K562 (cell line): ENCODE measurements around the gene DLK2. TPM values are rescaled to one million over a fixed set of nuclear protein-coding genes. Genes with fewer than 3 reads are reported as not detected.

Source experiments
- ATAC-seq: fragments of 200-7000 bp; cut with Tn5 transposase; 3 replicates; pipeline ENCODE4 v1.9.1; 2020; ENCODE audit warnings: moderate library complexity
- BruUV-seq: library from RNA; stranded (reverse); fragments of 400-500 nt; replicated peaks from 2 replicates; lab custom pipeline; 2021; lab: Mats Ljungman, UMichigan
- CTCF ChIA-PET: fragments of 300-600 bp; formaldehyde crosslinking; extraction: SDS; loops from one replicate; lab custom pipeline; 2021; ENCODE audit warnings: low intra/inter-chr PET ratio; lab: Yijun Ruan, JAX
- POLR2A ChIA-PET: fragments of 300-600, 350-650 bp; sonication (Branson Sonifier 250); formaldehyde crosslinking; extraction: SDS; loops from one replicate; lab custom pipeline; 2021; ENCODE audit warnings: antibody characterized with exemption, inconsistent platforms; lab: Yijun Ruan, JAX
- DNase-seq, 4 experiments: peaks; one replicate each; pipeline versions ENCODE4 v3.0.0 to v3.0.0-alpha.2; 2011 to 2018; ENCODE audit warnings: low spot score in 3 of 4, mixed read lengths in 3 of 4; ENCODE audit errors: extremely low read depth in 1 of 4
- FAIRE-seq: peaks from 2 replicates; lab custom pipeline; 2011; peaks lifted over from hg19 to GRCh38; lab: Jason Lieb, UNC
- H2AFZ ChIP-seq: 2 replicates; pipeline ENCODE4 v1.6.0; 2011; ENCODE audit warnings: low read depth, low read length, control low read depth, inconsistent platforms
- H3K27ac ChIP-seq: fragments of 200-600 bp; 3 replicates; pipeline ENCODE4 v1.8.0; 2011; ENCODE audit warnings: low read depth, mild to moderate bottlenecking, control low read depth, inconsistent platforms, low read length, moderate library complexity, mixed read lengths; ENCODE audit errors: extremely low read depth
- H3K27me3 ChIP-seq, 2 experiments: fragments of 300-600 bp in 1 of 2; 2 replicates in 1 of 2; 3 replicates in 1 of 2; pipeline versions ENCODE4 v1.6.0 to v1.8.0; 2011; ENCODE audit warnings: inconsistent platforms in 2 of 2, low read length in 2 of 2, mild to moderate bottlenecking in 1 of 2, mixed read lengths in 1 of 2, moderate library complexity in 1 of 2; ENCODE audit not compliant: control insufficient read depth in 2 of 2, insufficient read depth in 2 of 2
- H3K36me3 ChIP-seq: fragments of 300-600 bp; 3 replicates; pipeline ENCODE4 v1.8.0; 2011; ENCODE audit warnings: mild to moderate bottlenecking, low read length, inconsistent platforms; ENCODE audit not compliant: control insufficient read depth, insufficient read depth
- H3K4me1 ChIP-seq, 2 experiments: fragments of 200-600 bp in 1 of 2; replicated peaks in 1 of 2; 2 replicates in 1 of 2; 3 replicates in 1 of 2; pipeline versions ENCODE4 v1.5.1 to v1.8.0; 2011; ENCODE audit warnings: inconsistent platforms in 2 of 2, low read length in 2 of 2, mild to moderate bottlenecking in 1 of 2, mixed read lengths in 1 of 2, moderate library complexity in 1 of 2; ENCODE audit not compliant: control insufficient read depth in 2 of 2, insufficient read depth in 2 of 2
- H3K4me2 ChIP-seq: 2 replicates; pipeline ENCODE4 v1.6.1; 2011; ENCODE audit warnings: low read length, control low read depth, inconsistent platforms, mixed read lengths; ENCODE audit not compliant: insufficient read depth
- H3K4me3 ChIP-seq: fragments of 200-600 bp; sonication (generic), shearing (Covaris generic); 2 replicates; pipeline ENCODE4 v1.5.1; 2016; ENCODE audit warnings: control low read depth, inconsistent platforms
- H3K79me2 ChIP-seq: fragments of 200-600 bp; 3 replicates; pipeline ENCODE4 v1.8.0; 2011; ENCODE audit warnings: low read length, inconsistent platforms; ENCODE audit not compliant: control insufficient read depth, insufficient read depth
- H3K9ac ChIP-seq, 2 experiments: 2 replicates each; pipeline versions ENCODE4 v1.6.0 to v1.6.1; 2011; ENCODE audit warnings: low read depth in 2 of 2, low read length in 2 of 2, control low read depth in 1 of 2, inconsistent platforms in 1 of 2, mild to moderate bottlenecking in 1 of 2, mixed read lengths in 1 of 2; ENCODE audit not compliant: insufficient read depth in 1 of 2
- H3K9me1 ChIP-seq: one replicate; pipeline ENCODE4 v1.6.0; 2011; ENCODE audit warnings: inconsistent platforms, mild to moderate bottlenecking, low read length, moderate library complexity; ENCODE audit not compliant: control insufficient read depth, insufficient read depth
- H3K9me3 ChIP-seq: replicated peaks from 2 replicates; pipeline ENCODE4 v1.5.1; 2011; ENCODE audit warnings: low read depth, low read length, inconsistent platforms; ENCODE audit not compliant: control insufficient read depth, insufficient read depth
- H4K20me1 ChIP-seq: replicated peaks from 2 replicates; pipeline ENCODE4 v1.6.1; 2011; ENCODE audit warnings: low read length, inconsistent platforms, mixed read lengths; ENCODE audit not compliant: control insufficient read depth, insufficient read depth
- CHCHD3 ChIP-seq: fragments of 250-450 bp; sonication (Bioruptor Pico); IDR thresholded peaks from 2 replicates; pipeline ENCODE4 v2.1.2; 2022; ENCODE audit warnings: mild to moderate bottlenecking
- TAF15 ChIP-seq: fragments of 200-400 bp; formaldehyde crosslinking; IDR thresholded peaks from 2 replicates; pipeline ENCODE4 v1.6.1; 2017; ENCODE audit warnings: mild to moderate bottlenecking, low read depth, low read length, moderate library complexity
- ZC3H4 ChIP-seq: sonication (generic); formaldehyde crosslinking; IDR thresholded peaks from 2 replicates; pipeline ENCODE4 v1.9.0; 2021; ENCODE audit warnings: missing genetic modification reagents, borderline replicate concordance
- ZFX ChIP-seq: sonication (generic); formaldehyde crosslinking; IDR thresholded peaks from 2 replicates; pipeline ENCODE4 v1.8.0; 2022; ENCODE audit warnings: mild to moderate bottlenecking, missing genetic modification reagents, moderate library complexity
- WGBS: fragments of 100-300 bp; shearing (Covaris generic); methylation state at CpG from one replicate; pipeline ENCODE4 v1.1.6; 2016; ENCODE audit warnings: low coverage, mixed read lengths; ENCODE audit not compliant: insufficient coverage; ENCODE audit errors: missing lambda C conversion rate; 5-methylcytosine and 5-hydroxymethylcytosine counted together
- in situ Hi-C: fragments of 300-500 bp; cut with MboI; formaldehyde crosslinking; loops from 4 replicates; pipeline ENCODE4 v1.15.0; 2018; ENCODE audit warnings: inconsistent platforms, mixed read lengths
- intact Hi-C: fragments of 100-400 bp; cut with micrococcal nuclease; formaldehyde crosslinking; loops from 2 replicates; pipeline ENCODE4 v1.14.2; 2022
- polyA plus RNA-seq, 8 experiments: library from polyadenylated mRNA; depleted of rRNA in 4 of 8; stranded (reverse) in 5 of 8; unstranded in 3 of 8; fragments of >200 nt; fragmentation: Nextera tagmentation in 2 of 8; fragmentation: Illumina TruSeq in 1 of 8; extraction: Ambion mirVana in 2 of 8; extraction: Trizol in 1 of 8; gene quantifications; 2 replicates each; pipeline versions ENCODE4 v1.2.1 to v1.2.3, GENCODE V29; 2011 to 2014; ENCODE audit warnings: inconsistent platforms in 1 of 8, missing spikeins in 1 of 8
- total RNA-seq, 7 experiments: library from RNA; depleted of rRNA in 6 of 7; stranded (reverse); fragments of >200 nt in 6 of 7; fragmentation: Illumina TruSeq in 2 of 7; extraction: Trizol in 2 of 7; gene quantifications; 2 replicates each; pipeline versions ENCODE4 v1.2.1 to v1.2.3, GENCODE V29; 2011 to 2021; ENCODE audit warnings: low replicate concordance in 1 of 7
- TF ChIP-seq, protein P1 (sequence below), 3 experiments: IDR thresholded peaks in 2 of 3; conservative IDR thresholded peaks in 1 of 3; 2 replicates each; pipeline ENCODE4 v1.5.1; 2011 to 2012; ENCODE audit warnings: low read length in 3 of 3, mild to moderate bottlenecking in 3 of 3, control low read depth in 2 of 3, improper control_type of control experiment in 1 of 3, inconsistent platforms in 1 of 3, low read depth in 1 of 3, mixed read lengths in 1 of 3, moderate library complexity in 1 of 3; ENCODE audit not compliant: insufficient read depth in 2 of 3

DLK2 gene
- total and polyA plus RNA-seq, 9 of the 15 experiments (the other 6 are each of a cell fraction or from before 2014, with no cell fraction given): 0.11 to 0.53 (median 0.29) TPM; not detected in 3

DNA sequence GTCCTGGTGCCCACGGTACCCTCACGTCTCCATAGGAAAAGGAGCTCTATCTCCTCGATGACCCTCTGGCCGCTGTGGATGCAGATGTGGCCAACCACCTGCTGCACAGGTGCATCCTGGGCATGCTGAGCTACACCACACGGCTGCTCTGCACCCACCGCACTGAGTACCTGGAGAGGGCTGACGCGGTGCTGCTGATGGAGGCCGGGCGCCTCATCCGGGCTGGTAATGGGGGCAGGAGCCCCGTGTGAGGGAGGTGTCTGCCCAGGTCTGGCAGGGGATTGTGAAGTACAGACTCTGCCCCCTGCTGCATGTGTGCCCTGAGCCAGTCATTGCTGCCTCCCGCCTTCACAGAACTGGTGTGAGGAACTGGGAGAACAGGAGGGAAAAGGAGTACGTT, 12.4 kb downstream of the DLK2 start:
- FAIRE-seq: no peak
- Histone ChIP-seq H3K4me3 (no peak overlapping the region), H3K79me2 (no peaks in the 10 kb centered on the region), H4K20me1 (no peaks in the 10 kb centered on the region; the same call in 1 of the 2 replicates), H3K9me1 (no peaks in the 10 kb centered on the region), H3K9me3 (no peaks in the 10 kb centered on the region), H3K4me2 (no peak overlapping the region), H3K9ac (peak overlapping the region in 1 of 2 experiments; percentile 72; a peak in 1 of 4 replicates), H3K27me3 (no peaks in the 10 kb centered on the region), H3K4me1 (peaks cover 0 to 6% of the 10 kb centered on the region in 2 experiments; a peak in 2 of 5 replicates), H3K36me3 (peaks cover 39% of the 10 kb centered on the region; the same call in 2 of the 3 replicates), H3K27ac (no peak overlapping the region), H2AFZ (no peak overlapping the region)
- TF ChIP-seq, protein P1, sequence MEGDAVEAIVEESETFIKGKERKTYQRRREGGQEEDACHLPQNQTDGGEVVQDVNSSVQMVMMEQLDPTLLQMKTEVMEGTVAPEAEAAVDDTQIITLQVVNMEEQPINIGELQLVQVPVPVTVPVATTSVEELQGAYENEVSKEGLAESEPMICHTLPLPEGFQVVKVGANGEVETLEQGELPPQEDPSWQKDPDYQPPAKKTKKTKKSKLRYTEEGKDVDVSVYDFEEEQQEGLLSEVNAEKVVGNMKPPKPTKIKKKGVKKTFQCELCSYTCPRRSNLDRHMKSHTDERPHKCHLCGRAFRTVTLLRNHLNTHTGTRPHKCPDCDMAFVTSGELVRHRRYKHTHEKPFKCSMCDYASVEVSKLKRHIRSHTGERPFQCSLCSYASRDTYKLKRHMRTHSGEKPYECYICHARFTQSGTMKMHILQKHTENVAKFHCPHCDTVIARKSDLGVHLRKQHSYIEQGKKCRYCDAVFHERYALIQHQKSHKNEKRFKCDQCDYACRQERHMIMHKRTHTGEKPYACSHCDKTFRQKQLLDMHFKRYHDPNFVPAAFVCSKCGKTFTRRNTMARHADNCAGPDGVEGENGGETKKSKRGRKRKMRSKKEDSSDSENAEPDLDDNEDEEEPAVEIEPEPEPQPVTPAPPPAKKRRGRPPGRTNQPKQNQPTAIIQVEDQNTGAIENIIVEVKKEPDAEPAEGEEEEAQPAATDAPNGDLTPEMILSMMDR (IDR thresholded peaks at IDR 0.05 in 2 of 3, conservative IDR thresholded peaks at IDR 0.05 in 1 of 3; ENCODE audit: insufficient read depth in 2 of 3, low read depth in 1 of 3, low read length in 3 of 3): 0 out of 6 replicates have a peak, but pooled peaks of 1 of the 3 experiments have one; percentile 2
- TF ChIP-seq CHCHD3: no peak
- TF ChIP-seq ZFX (CRISPR knock-in tag): no peak
- TF ChIP-seq TAF15: no peak
- TF ChIP-seq ZC3H4 (CRISPR knock-in tag): no peak
- in situ Hi-C loops (no loop called here), intact Hi-C loops (no loop called here)
- DNase-seq: no peak
- BruUV-seq: no TSS peak
- CTCF ChIA-PET: no interaction called here
- ATAC-seq: no peak
- POLR2A ChIA-PET: interaction anchor here (2.5 to 3.3 kb wide), 2 partner anchors 8 to 10 kb away, joined by 12 to 16 read pairs; no protein-coding TSS in a partner anchor
- WGBS: 72% methylated on average over 14 of the region's 14 CpGs
